Stomach (tissue), 9 donors: ENCODE data around the gene FCER1G. TPM values are rescaled to one million over a fixed set of nuclear protein-coding genes. Genes with fewer than 3 reads are reported as not detected.

Experiments
- DNase-seq, 2 donors: peaks; one replicate each; pipeline versions ENCODE4 v3.0.0 to v3.0.0-alpha.2; 2013 to 2019
- H3K27ac ChIP-seq, 5 donors: fragments of 200-600 bp in 4 of 5; sonication (generic) in 4 of 5; one replicate each; pipeline ENCODE4 v1.5.1; 2013 to 2019; ENCODE audit warnings: mild to moderate bottlenecking in 1 of 5, moderate library complexity in 1 of 5
- H3K27me3 ChIP-seq, 3 donors: fragments of 200-600 bp; sonication (generic); one replicate each; pipeline ENCODE4 v1.5.1; 2017 to 2019; ENCODE audit warnings: mixed run types in 1 of 3
- H3K36me3 ChIP-seq, 4 donors: fragments of 200-600 bp; sonication (generic); 1 replicate in 3 of 4; 2 replicates in 1 of 4; pipeline ENCODE4 v1.5.1; 2016 to 2019
- H3K4me1 ChIP-seq, 4 donors: fragments of 200-600 bp; sonication (generic); one replicate each; pipeline ENCODE4 v1.5.1; 2016 to 2019
- H3K4me3 ChIP-seq, 4 donors: fragments of 200-600 bp; sonication (generic) in 3 of 4; one replicate each; pipeline ENCODE4 v1.5.1; 2016 to 2019; ENCODE audit warnings: mild to moderate bottlenecking in 1 of 4
- H3K9me3 ChIP-seq, 4 donors: fragments of 200-600 bp; sonication (generic); one replicate each; pipeline ENCODE4 v1.5.1; 2016 to 2019
- CTCF ChIP-seq, 7 experiments: fragments of 450-650 bp in 4 of 7; fragments of 200-600 bp in 3 of 7; sonication (generic) in 3 of 7; IDR thresholded peaks; one replicate each; pipeline ENCODE4 v1.5.1; 2016 to 2019; ENCODE audit warnings: antibody characterized with exemption in 7 of 7, control low read depth in 2 of 7, mild to moderate bottlenecking in 1 of 7
- EP300 ChIP-seq: sonication (generic); formaldehyde crosslinking; IDR thresholded peaks from one replicate; pipeline ENCODE4 v1.6.1; 2017; ENCODE audit warnings: antibody characterized with exemption
- POLR2A ChIP-seq, 4 donors: fragments of 450-650 bp; IDR thresholded peaks; one replicate each; pipeline ENCODE4 v1.6.1; 2016; ENCODE audit warnings: antibody characterized with exemption in 4 of 4, control low read depth in 2 of 4, mild to moderate bottlenecking in 1 of 4, moderate library complexity in 1 of 4
- POLR2AphosphoS5 ChIP-seq, 3 donors: sonication (generic); formaldehyde crosslinking; IDR thresholded peaks; one replicate each; pipeline ENCODE4 v1.6.1; 2016; ENCODE audit warnings: antibody characterized with exemption in 3 of 3
- WGBS, 5 donors: extraction: QIAGEN DNeasy Blood & Tissue Kit in 3 of 5; methylation state at CpG; one replicate each; pipeline versions ENCODE4 v1.1.5 to v1.1.7; 2013 to 2018; 5-methylcytosine and 5-hydroxymethylcytosine counted together
- intact Hi-C: fragments of 100-400 bp; cut with DNase I; formaldehyde crosslinking; loops from one replicate; pipeline ENCODE4 v1.15.1; 2023; ENCODE audit warnings: low total_unique reads
- polyA plus RNA-seq, 3 donors: library from polyadenylated mRNA; stranded (reverse); fragments of 200-250 nt; gene quantifications; one replicate each; pipeline ENCODE4 v1.2.3, GENCODE V29; 2013
- total RNA-seq, 5 donors: library from RNA; depleted of rRNA; stranded (reverse); fragments of >200 nt; gene quantifications; one replicate each; pipeline versions ENCODE4 v1.1.0 to v1.2.3, GENCODE V29; 2014 to 2016
- donor health status: healthy with polysubstance abuse.
- donor health status: Bipolar disorder and iron deficiency.
- donor health status: healthy.

Gene FCER1G
- total and polyA plus RNA-seq, 8 donors: 1.4 to 101 (median 27.0) TPM; not detected in 1

- TF ChIP-seq POLR2A (IDR thresholded peaks at IDR 0.05) (no peak), POLR2AphosphoS5 (IDR thresholded peaks at IDR 0.05) (no peak), CTCF (IDR thresholded peaks at IDR 0.05) (no peak), EP300 (no peak)
- Histone ChIP-seq H3K4me3 (peak overlapping the region in 1 of 4 donors; percentile 32), H3K9me3 (no peaks in the 10 kb centered on the region), H3K27me3 (no peaks in the 10 kb centered on the region), H3K4me1 (peaks cover 0 to 10% (median 0%) of the 10 kb centered on the region in 4 donors), H3K36me3 (peaks cover 18 to 34% (median 25%) of the 10 kb centered on the region in 4 donors), H3K27ac (peak overlapping the region in 4 of 5 donors; percentile 60 to 87 (median 80))
- intact Hi-C loops: no loop called here
- DNase-seq: no peak
- WGBS, 5 donors: 71 to 75% (median 73%) methylated on average over 5 to 6 of the region's 6 CpGs
Observed at GRCh38 chr1:161217831-161218230, 2.7 kb downstream of the FCER1G start.

- Histone ChIP-seq H3K27me3 (no peaks in the 10 kb centered on the region), H3K4me1 (peaks cover 0 to 10% (median 0%) of the 10 kb centered on the region in 4 donors), H3K36me3 (peaks cover 12 to 27% (median 19%) of the 10 kb centered on the region in 4 donors), H3K9me3 (no peaks in the 10 kb centered on the region), H3K27ac (peak overlapping the region in 2 of 5 donors; percentile 83 to 87), H3K4me3 (peak overlapping the region in 1 of 4 donors; percentile 32)
- TF ChIP-seq POLR2AphosphoS5 (IDR thresholded peaks at IDR 0.05) (no peak), CTCF (IDR thresholded peaks at IDR 0.05) (no peak), EP300 (no peak), POLR2A (IDR thresholded peaks at IDR 0.05) (no peak)
- DNase-seq: no peak
- WGBS, 5 donors: 49 to 65% (median 60%) methylated on average over 7 to 8 of the region's 8 CpGs
- intact Hi-C loops: no loop called here
Observed at GRCh38 chr1:161218301-161219077, 3.4 kb downstream of the FCER1G start.

GRCh38 chr1:161219078-161219892 is 4.2 kb downstream of the FCER1G start:
- Histone ChIP-seq H3K27ac (no peak overlapping the region), H3K4me3 (no peak overlapping the region), H3K9me3 (no peaks in the 10 kb centered on the region), H3K36me3 (peaks cover 4 to 19% (median 11%) of the 10 kb centered on the region in 4 donors), H3K4me1 (peaks cover 0 to 16% (median 0%) of the 10 kb centered on the region in 4 donors), H3K27me3 (no peaks in the 10 kb centered on the region)
- TF ChIP-seq POLR2AphosphoS5 (IDR thresholded peaks at IDR 0.05) (no peak), CTCF (IDR thresholded peaks at IDR 0.05) (no peak), EP300 (no peak), POLR2A (IDR thresholded peaks at IDR 0.05) (no peak)
- intact Hi-C loops: no loop called here
- no peak for DNase-seq
- WGBS, 5 donors: 84 to 91% (median 88%) methylated on average over 5 of the region's 5 CpGs

GRCh38 chr1:161220002-161220401 is 4.9 kb downstream of the FCER1G start:
- Histone ChIP-seq H3K9me3 (no peaks in the 10 kb centered on the region), H3K27ac (no peak overlapping the region), H3K4me3 (no peak overlapping the region), H3K36me3 (peaks cover 0 to 12% (median 4%) of the 10 kb centered on the region in 4 donors), H3K27me3 (no peaks in the 10 kb centered on the region), H3K4me1 (peaks cover 0 to 23% (median 2%) of the 10 kb centered on the region in 4 donors)
- TF ChIP-seq POLR2AphosphoS5 (IDR thresholded peaks at IDR 0.05) (no peak), EP300 (no peak), POLR2A (IDR thresholded peaks at IDR 0.05) (no peak), CTCF (IDR thresholded peaks at IDR 0.05) (no peak)
- no peak for DNase-seq
- intact Hi-C loops: no loop called here
- WGBS, 5 donors: 78 to 88% (median 81%) methylated on average over 5 of the region's 5 CpGs
